ENCODE results near the gene HIVEP3. TPM values are rescaled to one million over a fixed set of nuclear protein-coding genes. Genes with fewer than 3 reads are reported as not detected.

HIVEP3 gene
- total RNA-seq, 1 experiment from 2014 or later, result 6.0 TPM

GRCh38 chr1:41700986-41701535 lies 217.7 kb downstream of the HIVEP3 start:
- no peak overlapping the region for H3K27ac ChIP-seq (ENCODE audit: low read length)
- in situ Hi-C loops (cut with HindIII; ENCODE audit: low pct_unique_long_range_greater_than_20kb, low sequenced_read_pairs), result no loop called here
- BruUV-seq (replicated peaks), result no TSS peak

GRCh38 chr1:41700581-41700980 lies 218.1 kb downstream of the HIVEP3 start:
- intact Hi-C loops (cut with micrococcal nuclease; ENCODE audit: unreplicated experiment), result no loop called here

More at GRCh38 chr1:41700986-41701535, 217.7 kb downstream of the HIVEP3 start:
- intact Hi-C loops (cut with micrococcal nuclease; ENCODE audit: unreplicated experiment), result no loop called here
- Histone ChIP-seq H3K4me3 (ENCODE audit: low read depth in 2 of 2, low read length in 2 of 2) (no peak overlapping the region), H3K36me3 (ENCODE audit: control insufficient read depth, insufficient read depth, low read length) (no peaks in the 10 kb centered on the region), H3K9me3 (ENCODE audit: control insufficient read depth, insufficient read depth, low read depth, low read length) (no peaks in the 10 kb centered on the region), H3K4me1 (ENCODE audit: control insufficient read depth, insufficient read depth, low read length) (no peaks in the 10 kb centered on the region), H3K27me3 (ENCODE audit: control insufficient read depth, insufficient read depth, low read length) (no peaks in the 10 kb centered on the region)
- DNase-seq (ENCODE audit: low read depth, low spot score) (no peak), ATAC-seq (no peak)
- ChIA-PET CTCF (no interaction called here), POLR2A (no interaction called here)
- TF ChIP-seq CTCF (IDR thresholded peaks at IDR 0.05), result no peak
- no peak for TF ChIP-seq TCF7L2 (IDR thresholded peaks at IDR 0.05; ENCODE audit: low read depth, low read length)
- TF ChIP-seq REST (IDR thresholded peaks at IDR 0.05; ENCODE audit: insufficient read depth in 1 of 2, low read depth in 2 of 2, low read length in 1 of 2), result no peak
- TF ChIP-seq SIN3A (IDR thresholded peaks at IDR 0.05; ENCODE audit: borderline replicate concordance, insufficient read depth, low read depth, low read length), result no peak
- TF ChIP-seq POLR2AphosphoS5 (IDR thresholded peaks at IDR 0.05; ENCODE audit: low read depth, low read length), result no peak

More at GRCh38 chr1:41700581-41700980, 218.1 kb downstream of the HIVEP3 start:
- Histone ChIP-seq H3K27me3 (ENCODE audit: control insufficient read depth, insufficient read depth, low read length) (no peaks in the 10 kb centered on the region), H3K27ac (ENCODE audit: low read length) (no peak overlapping the region), H3K4me1 (ENCODE audit: control insufficient read depth, insufficient read depth, low read length) (no peaks in the 10 kb centered on the region), H3K9me3 (ENCODE audit: control insufficient read depth, insufficient read depth, low read depth, low read length) (no peaks in the 10 kb centered on the region), H3K4me3 (ENCODE audit: low read depth in 2 of 2, low read length in 2 of 2) (no peak overlapping the region), H3K36me3 (ENCODE audit: control insufficient read depth, insufficient read depth, low read length) (no peaks in the 10 kb centered on the region)
- POLR2A ChIA-PET, result no interaction called here
- CTCF ChIA-PET, result no interaction called here
- no TSS peak for BruUV-seq (replicated peaks)
- TF ChIP-seq REST (IDR thresholded peaks at IDR 0.05; ENCODE audit: insufficient read depth in 1 of 2, low read depth in 2 of 2, low read length in 1 of 2) (no peak), CTCF (IDR thresholded peaks at IDR 0.05) (no peak), POLR2AphosphoS5 (IDR thresholded peaks at IDR 0.05; ENCODE audit: low read depth, low read length) (no peak), TCF7L2 (IDR thresholded peaks at IDR 0.05; ENCODE audit: low read depth, low read length) (no peak), SIN3A (IDR thresholded peaks at IDR 0.05; ENCODE audit: borderline replicate concordance, insufficient read depth, low read depth, low read length) (no peak)
- DNase-seq (ENCODE audit: low read depth, low spot score) (no peak), ATAC-seq (no peak)
- in situ Hi-C loops (cut with HindIII; ENCODE audit: low pct_unique_long_range_greater_than_20kb, low sequenced_read_pairs), result no loop called here

Data from Panc1 (cell line).